ENCODE data around the gene PRM2. TPM values are rescaled to one million over a fixed set of nuclear protein-coding genes. Genes with fewer than 3 reads are reported as not detected.
A peak's percentile ranks its signal among the peaks of the same experiment; 100 is the strongest.

PRM2 gene
- total and polyA plus RNA-seq, 7 experiments from 2014 or later, result not detected

- POLR2A ChIA-PET, result interaction anchor here (0.6 to 2.8 kb wide), 5 partner anchors 15 to 58 kb away, joined by 3 to 14 read pairs (median 4); partner anchors contain the start of gene SOCS1
- H3K9me3 ChIP-seq (ENCODE audit: control insufficient read depth in 2 of 3, low read length in 3 of 3), result no peaks in the 10 kb centered on the region
- Mint-ChIP-seq H3K4me3 (peak overlapping the region; percentile 35 to 72 (median 58)), H3K27ac (peak overlapping the region; percentile 11 to 91 (median 75)), H3K4me1 (peaks cover 5 to 69% (median 31%) of the 10 kb centered on the region in 7 donors), H3K36me3 (peaks cover 0 to 6% (median 0%) of the 10 kb centered on the region in 5 donors), H3K9me3 (no peaks in the 10 kb centered on the region), H3K27me3 (peaks cover 0 to 2% (median 0%) of the 10 kb centered on the region in 5 donors)
- H3K4me3 ChIP-seq (ENCODE audit: low read length), result peak overlapping the region; percentile 23
- intact Hi-C loops (cut with micrococcal nuclease), result no loop called here
- no peaks in the 10 kb centered on the region for H3K36me3 ChIP-seq (ENCODE audit: control insufficient read depth in 2 of 3, insufficient read depth in 3 of 3, low read length in 3 of 3)
- peaks cover 23 to 34% of the 10 kb centered on the region in 2 donors for H3K4me1 ChIP-seq (ENCODE audit: control insufficient read depth in 2 of 2, insufficient read depth in 2 of 2, low read length in 2 of 2)
- DNase-seq (peak in 2 of 9 donors; percentile 15 to 17), ATAC-seq (peak; percentile 17)
- CTCF ChIA-PET, result interaction anchor here (0.7 to 2.2 kb wide), 2 partner anchors 15 to 155 kb away, joined by 3 to 10 read pairs; no protein-coding TSS in a partner anchor
- H3K27ac ChIP-seq (ENCODE audit: low read depth, low read length), result no peak overlapping the region
- no peaks in the 10 kb centered on the region for H3K27me3 ChIP-seq (ENCODE audit: control insufficient read depth in 2 of 2, insufficient read depth in 2 of 2, low read length in 2 of 2)
Observed at GRCh38 chr16:11312718-11313492, 36.6 kb upstream of the PRM2 start.

- POLR2A ChIA-PET, result interaction anchor here (0.7 to 2.8 kb wide), 4 partner anchors 13 to 56 kb away, joined by 3 to 14 read pairs (median 5); partner anchors contain the start of gene SOCS1
- intact Hi-C loops (cut with micrococcal nuclease), result loop anchor here (1.0 to 2.0 kb wide), 8 partner anchors 14 to 56 kb away; partner anchors contain the start of gene RMI2 (in 2 of the 2)
- peak overlapping the region; percentile 67 to 99 (median 92) for H3K27ac Mint-ChIP-seq
- Histone ChIP-seq H3K4me3 (ENCODE audit: low read length) (peak overlapping the region; percentile 16), H3K27ac (ENCODE audit: low read depth, low read length) (no peak overlapping the region), H3K4me1 (ENCODE audit: control insufficient read depth in 2 of 2, insufficient read depth in 2 of 2, low read length in 2 of 2) (peaks cover 23 to 34% of the 10 kb centered on the region in 2 donors), H3K9me3 (ENCODE audit: control insufficient read depth in 2 of 3, low read length in 3 of 3) (no peaks in the 10 kb centered on the region), H3K36me3 (ENCODE audit: control insufficient read depth in 2 of 3, insufficient read depth in 3 of 3, low read length in 3 of 3) (no peaks in the 10 kb centered on the region), H3K27me3 (ENCODE audit: control insufficient read depth in 2 of 2, insufficient read depth in 2 of 2, low read length in 2 of 2) (no peaks in the 10 kb centered on the region)
- CTCF ChIA-PET, result interaction anchor here (1.0 to 2.2 kb wide), 3 partner anchors 13 to 55 kb away, joined by 3 to 10 read pairs (median 3); partner anchors contain the start of gene SOCS1
- ATAC-seq (peak; percentile 77), DNase-seq (peak in 7 of 9 donors; percentile 51 to 77 (median 66))
- H3K27me3 Mint-ChIP-seq, result peaks cover 0 to 2% (median 0%) of the 10 kb centered on the region in 5 donors
- H3K9me3 Mint-ChIP-seq, result no peaks in the 10 kb centered on the region
- H3K4me3 Mint-ChIP-seq, result peak overlapping the region in 9 of 10 donors; percentile 49 to 78 (median 70)
- H3K4me1 Mint-ChIP-seq, result peaks cover 5 to 66% (median 35%) of the 10 kb centered on the region in 7 donors
- H3K36me3 Mint-ChIP-seq, result peaks cover 0 to 7% (median 0%) of the 10 kb centered on the region in 5 donors
Observed at GRCh38 chr16:11310997-11311561, 34.8 kb upstream of the PRM2 start.

GRCh38 chr16:11310634-11310977 lies 34.3 kb upstream of the PRM2 start:
- Mint-ChIP-seq H3K4me3 (peak overlapping the region in 7 of 10 donors; percentile 16 to 75 (median 68)), H3K4me1 (peaks cover 5 to 64% (median 35%) of the 10 kb centered on the region in 7 donors), H3K36me3 (peaks cover 0 to 8% (median 0%) of the 10 kb centered on the region in 5 donors), H3K27ac (peak overlapping the region; percentile 67 to 99 (median 92)), H3K9me3 (no peaks in the 10 kb centered on the region), H3K27me3 (no peaks in the 10 kb centered on the region)
- intact Hi-C loops (cut with micrococcal nuclease), result loop anchor here in 1 of 2 donors (2.0 kb wide), 2 partner anchors 14 to 34 kb away; partner anchors contain the start of gene RMI2
- DNase-seq, result no peak
- Histone ChIP-seq H3K27ac (ENCODE audit: low read depth, low read length) (no peak overlapping the region), H3K4me3 (ENCODE audit: low read length) (peak overlapping the region; percentile 16), H3K36me3 (ENCODE audit: control insufficient read depth in 2 of 3, insufficient read depth in 3 of 3, low read length in 3 of 3) (no peaks in the 10 kb centered on the region), H3K4me1 (ENCODE audit: control insufficient read depth in 2 of 2, insufficient read depth in 2 of 2, low read length in 2 of 2) (peaks cover 23 to 34% of the 10 kb centered on the region in 2 donors), H3K27me3 (ENCODE audit: control insufficient read depth in 2 of 2, insufficient read depth in 2 of 2, low read length in 2 of 2) (no peaks in the 10 kb centered on the region), H3K9me3 (ENCODE audit: control insufficient read depth in 2 of 3, low read length in 3 of 3) (no peaks in the 10 kb centered on the region)
- ATAC-seq, result no peak
- CTCF ChIA-PET, result interaction anchor here (1.2 to 2.2 kb wide), 2 partner anchors 13 to 55 kb away, joined by 3 to 10 read pairs; partner anchors contain the start of gene SOCS1
- POLR2A ChIA-PET, result interaction anchor here (0.7 to 2.8 kb wide), 4 partner anchors 18 to 55 kb away, joined by 3 to 14 read pairs (median 4); partner anchors contain the start of gene SOCS1

GRCh38 chr16:11309895-11310633 lies 33.8 kb upstream of the PRM2 start:
- DNase-seq (no peak), ATAC-seq (no peak)
- ChIA-PET POLR2A (interaction anchor here (0.8 to 2.8 kb wide), 3 partner anchors 43 to 55 kb away, joined by 3 to 14 read pairs (median 4); partner anchors contain the start of gene SOCS1), CTCF (interaction anchor here (1.2 kb wide), 1 partner anchor 54 kb away, joined by 3 read pairs; the partner anchor contains the start of gene SOCS1)
- peaks cover 5 to 63% (median 35%) of the 10 kb centered on the region in 7 donors for H3K4me1 Mint-ChIP-seq
- no peaks in the 10 kb centered on the region for H3K27me3 Mint-ChIP-seq
- Histone ChIP-seq H3K9me3 (ENCODE audit: control insufficient read depth in 2 of 3, low read length in 3 of 3) (no peaks in the 10 kb centered on the region), H3K4me1 (ENCODE audit: control insufficient read depth in 2 of 2, insufficient read depth in 2 of 2, low read length in 2 of 2) (peaks cover 23 to 34% of the 10 kb centered on the region in 2 donors), H3K27me3 (ENCODE audit: control insufficient read depth in 2 of 2, insufficient read depth in 2 of 2, low read length in 2 of 2) (no peaks in the 10 kb centered on the region), H3K27ac (ENCODE audit: low read depth, low read length) (no peak overlapping the region), H3K36me3 (ENCODE audit: control insufficient read depth in 2 of 3, insufficient read depth in 3 of 3, low read length in 3 of 3) (no peaks in the 10 kb centered on the region), H3K4me3 (ENCODE audit: low read length) (no peak overlapping the region)
- H3K27ac Mint-ChIP-seq, result peak overlapping the region in 7 of 9 donors; percentile 1 to 99 (median 73)
- intact Hi-C loops (cut with micrococcal nuclease), result loop anchor here in 1 of 2 donors (2.0 kb wide), 2 partner anchors 13 to 35 kb away; partner anchors contain the start of gene RMI2
- H3K36me3 Mint-ChIP-seq, result peaks cover 0 to 9% (median 0%) of the 10 kb centered on the region in 5 donors
- no peaks in the 10 kb centered on the region for H3K9me3 Mint-ChIP-seq
- peak overlapping the region in 3 of 10 donors; percentile 2 to 42 (median 31) for H3K4me3 Mint-ChIP-seq

GRCh38 chr16:11308493-11309283 lies 32.4 kb upstream of the PRM2 start:
- Histone ChIP-seq H3K9me3 (ENCODE audit: control insufficient read depth in 2 of 3, low read length in 3 of 3) (no peaks in the 10 kb centered on the region), H3K4me3 (ENCODE audit: low read length) (no peak overlapping the region), H3K4me1 (ENCODE audit: control insufficient read depth in 2 of 2, insufficient read depth in 2 of 2, low read length in 2 of 2) (peaks cover 23 to 34% of the 10 kb centered on the region in 2 donors), H3K27me3 (ENCODE audit: control insufficient read depth in 2 of 2, insufficient read depth in 2 of 2, low read length in 2 of 2) (no peaks in the 10 kb centered on the region), H3K36me3 (ENCODE audit: control insufficient read depth in 2 of 3, insufficient read depth in 3 of 3, low read length in 3 of 3) (no peaks in the 10 kb centered on the region), H3K27ac (ENCODE audit: low read depth, low read length) (no peak overlapping the region)
- Mint-ChIP-seq H3K27me3 (no peaks in the 10 kb centered on the region), H3K9me3 (no peaks in the 10 kb centered on the region), H3K4me3 (peak overlapping the region in 2 of 10 donors; percentile 9 to 50), H3K4me1 (peaks cover 5 to 53% (median 33%) of the 10 kb centered on the region in 7 donors), H3K36me3 (peaks cover 0 to 9% (median 0%) of the 10 kb centered on the region in 5 donors), H3K27ac (peak overlapping the region in 1 of 9 donors; percentile 60)
- ChIA-PET POLR2A (interaction anchor here (0.6 to 1.8 kb wide), 3 partner anchors 10 to 34 kb away, joined by 3 to 6 read pairs (median 4); no protein-coding TSS in a partner anchor), CTCF (interaction anchor here (1.6 kb wide), 1 partner anchor 11 kb away, joined by 4 read pairs; no protein-coding TSS in a partner anchor)
- intact Hi-C loops (cut with micrococcal nuclease), result no loop called here
- ATAC-seq (no peak), DNase-seq (no peak)

Measured in naive thymus-derived CD4-positive, alpha-beta T cell (primary cell).